H1 (cell line): ENCODE data around the gene LAMA3. TPM values are rescaled to one million over a fixed set of nuclear protein-coding genes. Genes with fewer than 3 reads are reported as not detected.

ENCODE experiments used
- CTCF ChIA-PET: fragments of 300-600 bp; sonication (Branson Sonifier 250); formaldehyde crosslinking; loops from one replicate; lab custom pipeline; 2021; ENCODE audit not compliant: partially characterized antibody; lab: Charles Lee
- POLR2A ChIA-PET: fragments of 300-600 bp; sonication (Branson Sonifier 250); formaldehyde crosslinking; loops from one replicate; lab custom pipeline; 2021; ENCODE audit warnings: inconsistent platforms; ENCODE audit not compliant: partially characterized antibody; lab: Charles Lee
- DNase-seq, 2 experiments: peaks; one replicate each; pipeline versions ENCODE4 v3.0.0 to v3.0.0-alpha.2; 2010 to 2022; ENCODE audit warnings: low spot score in 2 of 2, low read depth in 1 of 2, mixed read lengths in 1 of 2
- FAIRE-seq: peaks from 2 replicates; lab custom pipeline; 2011; peaks lifted over from hg19 to GRCh38; lab: Jason Lieb, UNC
- H2AFZ ChIP-seq: 2 replicates; pipeline ENCODE4 v1.8.1; 2012; ENCODE audit warnings: low read length, inconsistent platforms
- H2AK5ac ChIP-seq: 2 replicates; pipeline ENCODE4 v1.6.1; 2013; ENCODE audit warnings: low read depth, low read length
- H2BK120ac ChIP-seq: replicated peaks from 2 replicates; pipeline ENCODE3; 2013; ENCODE audit warnings: low read depth, low read length, inconsistent platforms
- H2BK12ac ChIP-seq: 2 replicates; pipeline ENCODE4 v1.6.1; 2013; ENCODE audit warnings: low read depth, low read length
- H2BK15ac ChIP-seq: 2 replicates; pipeline ENCODE4 v1.6.1; 2013; ENCODE audit warnings: low read length
- H2BK20ac ChIP-seq: 2 replicates; pipeline ENCODE4 v1.6.1; 2013; ENCODE audit warnings: low read length
- H2BK5ac ChIP-seq: 2 replicates; pipeline ENCODE4 v1.6.1; 2013; ENCODE audit warnings: low read depth, low read length
- H3K14ac ChIP-seq: 2 replicates; pipeline ENCODE4 v1.6.1; 2013; ENCODE audit warnings: inconsistent platforms; ENCODE audit not compliant: insufficient read length
- H3K18ac ChIP-seq: 2 replicates; pipeline ENCODE4 v1.6.1; 2013; ENCODE audit warnings: low read length; ENCODE audit errors: extremely low read depth
- H3K23ac ChIP-seq: 2 replicates; pipeline ENCODE4 v1.6.1; 2013; ENCODE audit warnings: inconsistent platforms; ENCODE audit not compliant: insufficient read length
- H3K23me2 ChIP-seq: 2 replicates; pipeline ENCODE4 v1.6.1; 2013; ENCODE audit warnings: low read depth, low read length
- H3K27ac ChIP-seq: 2 replicates; pipeline ENCODE4 v1.6.1; 2011; ENCODE audit warnings: low read depth, low read length, inconsistent platforms
- H3K27me3 ChIP-seq, 4 experiments: replicated peaks in 1 of 4; 1 replicate in 1 of 4; 2 replicates in 3 of 4; pipeline versions ENCODE4 v1.6.1 to v1.8.1; 2011 to 2013; ENCODE audit warnings: low read length in 3 of 4, mild to moderate bottlenecking in 3 of 4, inconsistent platforms in 2 of 4, mixed read lengths in 2 of 4, moderate library complexity in 1 of 4; ENCODE audit not compliant: control insufficient read depth in 3 of 4, insufficient read depth in 3 of 4; ENCODE audit errors: extremely low read depth in 1 of 4
- H3K36me3 ChIP-seq, 4 experiments: 2 replicates each; pipeline versions ENCODE4 v1.6.1 to v1.8.1; 2011 to 2013; ENCODE audit warnings: mild to moderate bottlenecking in 4 of 4, low read length in 3 of 4, moderate library complexity in 2 of 4, control low read depth in 1 of 4, inconsistent platforms in 1 of 4; ENCODE audit not compliant: insufficient read depth in 4 of 4, control insufficient read depth in 2 of 4
- H3K4ac ChIP-seq: replicated peaks from 2 replicates; pipeline ENCODE3; 2013; ENCODE audit warnings: low read length, low read depth, mixed read lengths, inconsistent platforms; ENCODE audit not compliant: insufficient read length
- H3K4me1 ChIP-seq, 4 experiments: replicated peaks in 1 of 4; 1 replicate in 1 of 4; 2 replicates in 3 of 4; pipeline versions ENCODE4 v1.6.1 to v1.8.1; 2011 to 2013; ENCODE audit warnings: low read length in 3 of 4, inconsistent platforms in 2 of 4, mixed read lengths in 1 of 4; ENCODE audit not compliant: insufficient read depth in 4 of 4, control insufficient read depth in 3 of 4
- H3K4me2 ChIP-seq, 2 experiments: 2 replicates each; pipeline versions ENCODE4 v1.6.1 to v1.8.1; 2011 to 2013; ENCODE audit warnings: low read depth in 2 of 2, low read length in 2 of 2, control low read depth in 1 of 2, inconsistent platforms in 1 of 2, mild to moderate bottlenecking in 1 of 2; ENCODE audit not compliant: insufficient read depth in 1 of 2
- H3K4me3 ChIP-seq, 4 experiments: fragments of 200-600, 300-600 bp in 1 of 4; sonication (generic), shearing (Covaris generic), sonication (Bioruptor Twin) in 1 of 4; 2 replicates each; pipeline versions ENCODE4 v1.5.1 to v1.8.1; 2011 to 2016; ENCODE audit warnings: low read length in 4 of 4, low read depth in 3 of 4, control low read depth in 2 of 4, inconsistent platforms in 2 of 4, mild to moderate bottlenecking in 2 of 4, mixed read lengths in 1 of 4, moderate library complexity in 1 of 4; ENCODE audit not compliant: insufficient read depth in 2 of 4; ENCODE audit errors: extremely low read depth in 1 of 4
- H3K56ac ChIP-seq: replicated peaks from 2 replicates; pipeline ENCODE3; 2013; ENCODE audit warnings: low read depth, mild to moderate bottlenecking, mixed read lengths, low read length, inconsistent platforms; ENCODE audit not compliant: insufficient read length
- H3K79me1 ChIP-seq: 2 replicates; pipeline ENCODE4 v1.6.1; 2013; ENCODE audit warnings: low read depth, low read length, control low read depth
- H3K79me2 ChIP-seq, 2 experiments: 2 replicates each; pipeline versions ENCODE4 v1.6.1 to v1.8.1; 2012 to 2013; ENCODE audit warnings: low read length in 2 of 2, mild to moderate bottlenecking in 2 of 2, inconsistent platforms in 1 of 2; ENCODE audit not compliant: insufficient read depth in 2 of 2, control insufficient read depth in 1 of 2
- H3K9ac ChIP-seq, 4 experiments: replicated peaks in 1 of 4; 1 replicate in 1 of 4; 2 replicates in 3 of 4; pipeline versions ENCODE4 v1.6.1 to v1.8.1; 2011 to 2013; ENCODE audit warnings: low read depth in 3 of 4, low read length in 3 of 4, control low read depth in 2 of 4, mild to moderate bottlenecking in 2 of 4, moderate library complexity in 2 of 4, inconsistent platforms in 1 of 4; ENCODE audit errors: extremely low read depth in 1 of 4
- H3K9me3 ChIP-seq, 2 experiments: 2 replicates each; pipeline versions ENCODE4 v1.6.1 to v1.8.1; 2012 to 2013; ENCODE audit warnings: mild to moderate bottlenecking in 2 of 2, moderate library complexity in 2 of 2, control low read depth in 1 of 2, inconsistent platforms in 1 of 2, low read depth in 1 of 2, low read length in 1 of 2, mixed read lengths in 1 of 2; ENCODE audit not compliant: insufficient read depth in 2 of 2
- H4K20me1 ChIP-seq, 2 experiments: replicated peaks in 1 of 2; 2 replicates each; pipeline versions ENCODE3 to v1.8.1; 2011 to 2013; ENCODE audit warnings: inconsistent platforms in 2 of 2, low read length in 2 of 2, mild to moderate bottlenecking in 1 of 2; ENCODE audit not compliant: insufficient read depth in 2 of 2, control insufficient read depth in 1 of 2
- H4K5ac ChIP-seq: 2 replicates; pipeline ENCODE4 v1.6.1; 2013; ENCODE audit warnings: low read length, low read depth, mixed read lengths, inconsistent platforms; ENCODE audit not compliant: insufficient read length
- H4K8ac ChIP-seq: 2 replicates; pipeline ENCODE4 v1.8.0; 2013; ENCODE audit warnings: mild to moderate bottlenecking, moderate library complexity, low read length, inconsistent platforms; ENCODE audit not compliant: insufficient read depth; ENCODE audit errors: extremely low read depth
- H4K91ac ChIP-seq: replicated peaks from 2 replicates; pipeline ENCODE3; 2013; ENCODE audit warnings: low read length, mixed read lengths, inconsistent platforms; ENCODE audit not compliant: insufficient read length
- ASH2L ChIP-seq: fragments of 200-600, 300-600 bp; sonication (generic); IDR thresholded peaks from one replicate; pipeline ENCODE4 v1.7.1; 2017; ENCODE audit warnings: low read length
- BCL11A ChIP-seq, 2 experiments: IDR thresholded peaks; one replicate each; pipeline ENCODE4 v1.6.1; 2011; ENCODE audit warnings: low read depth in 2 of 2, low read length in 2 of 2, mild to moderate bottlenecking in 2 of 2
- CBX8 ChIP-seq: fragments of 300-800, 300-1000 bp; sonication (generic); IDR thresholded peaks from 2 replicates; pipeline ENCODE4 v1.7.1; 2016; ENCODE audit warnings: low read depth, low read length, borderline replicate concordance
- CHD1 ChIP-seq: IDR thresholded peaks from 2 replicates; pipeline ENCODE4 v1.6.1; 2012; ENCODE audit warnings: low read depth, low read length, improper control_type of control experiment
- CHD2 ChIP-seq: IDR thresholded peaks from 2 replicates; pipeline ENCODE4 v1.6.1; 2012; ENCODE audit warnings: low read length, improper control_type of control experiment
- HDAC2 ChIP-seq, 2 experiments: fragments of 300-600 bp in 1 of 2; sonication (generic) in 1 of 2; IDR thresholded peaks; 2 replicates each; pipeline ENCODE4 v1.6.1; 2011 to 2012; ENCODE audit warnings: low read depth in 2 of 2, low read length in 2 of 2, mild to moderate bottlenecking in 2 of 2, moderate library complexity in 2 of 2, borderline replicate concordance in 1 of 2, inconsistent platforms in 1 of 2
- HDAC6 ChIP-seq: IDR thresholded peaks from one replicate; pipeline ENCODE4 v1.7.1; 2012; ENCODE audit warnings: low read depth, mild to moderate bottlenecking, inconsistent platforms, low read length, moderate library complexity
- KDM4A ChIP-seq: IDR thresholded peaks from one replicate; pipeline ENCODE4 v1.7.1; 2012; ENCODE audit warnings: low read depth, mild to moderate bottlenecking, moderate library complexity, low read length, inconsistent platforms; ENCODE audit not compliant: severe bottlenecking
- NRF1 ChIP-seq: IDR thresholded peaks from 2 replicates; pipeline ENCODE4 v1.6.1; 2011; ENCODE audit warnings: mild to moderate bottlenecking, low read depth, low read length, improper control_type of control experiment
- RNF2 ChIP-seq: fragments of 200-900, 300-1000 bp; sonication (generic); IDR thresholded peaks from 2 replicates; pipeline ENCODE4 v1.7.1; 2016; ENCODE audit warnings: borderline replicate concordance, low read depth, mild to moderate bottlenecking, antibody characterized with exemption, low read length; ENCODE audit not compliant: poor library complexity, severe bottlenecking; ENCODE audit errors: missing control alignments
- SIN3A ChIP-seq, 2 experiments: IDR thresholded peaks in 1 of 2; conservative IDR thresholded peaks in 1 of 2; 2 replicates each; pipeline ENCODE4 v1.6.1; 2011 to 2012; ENCODE audit warnings: low read length in 2 of 2, improper control_type of control experiment in 1 of 2, low read depth in 1 of 2, mild to moderate bottlenecking in 1 of 2
- SP1 ChIP-seq: IDR thresholded peaks from 2 replicates; pipeline ENCODE4 v1.6.1; 2011; ENCODE audit warnings: low read depth, low read length
- SRF ChIP-seq: IDR thresholded peaks from 2 replicates; pipeline ENCODE4 v1.6.1; 2011; ENCODE audit warnings: mild to moderate bottlenecking, low read depth, low read length, moderate library complexity
- TCF12 ChIP-seq: IDR thresholded peaks from 2 replicates; pipeline ENCODE4 v1.6.1; 2011; ENCODE audit warnings: low read depth, mild to moderate bottlenecking, low read length
- WGBS, 2 experiments: shearing (Covaris generic) in 1 of 2; methylation state at CpG; one replicate each; pipeline versions ENCODE4 v1.1.6 to v1.1.7; 2013 to 2015; ENCODE audit warnings: low lambda C conversion rate in 2 of 2, mixed read lengths in 2 of 2, inconsistent platforms in 1 of 2, low coverage in 1 of 2, missing lambda C conversion rate in 1 of 2; ENCODE audit not compliant: insufficient replicate concordance in 2 of 2, insufficient coverage in 1 of 2, insufficient read length in 1 of 2; ENCODE audit errors: extremely low coverage in 1 of 2, missing lambda C conversion rate in 1 of 2; 5-methylcytosine and 5-hydroxymethylcytosine counted together
- polyA plus RNA-seq, 7 experiments: library from polyadenylated mRNA; depleted of rRNA in 3 of 7; stranded (reverse) in 5 of 7; unstranded in 2 of 7; fragments of >200 nt in 5 of 7; fragments of 200-250 nt in 2 of 7; gene quantifications; 1 replicate in 5 of 7; 2 replicates in 1 of 7; 4 replicates in 1 of 7; pipeline versions ENCODE4 v1.2.1 to v1.2.3, GENCODE V29; 2011 to 2013; ENCODE audit warnings: missing spikeins in 2 of 7, mixed read lengths in 2 of 7
- total RNA-seq: library from RNA; stranded (reverse); fragmentation: NEBNext Ultra II Directional; extraction: Animal tissue kit (Norgen Biotek cat#: 25700); gene quantifications from 2 replicates; pipeline ENCODE4 v1.2.1, GENCODE V29; 2021

LAMA3 gene
- total and polyA plus RNA-seq, 2 of the 8 experiments (the other 6 are each of a cell fraction or from before 2014, with no cell fraction given), result 0.76 to 5.0 TPM

DNA sequence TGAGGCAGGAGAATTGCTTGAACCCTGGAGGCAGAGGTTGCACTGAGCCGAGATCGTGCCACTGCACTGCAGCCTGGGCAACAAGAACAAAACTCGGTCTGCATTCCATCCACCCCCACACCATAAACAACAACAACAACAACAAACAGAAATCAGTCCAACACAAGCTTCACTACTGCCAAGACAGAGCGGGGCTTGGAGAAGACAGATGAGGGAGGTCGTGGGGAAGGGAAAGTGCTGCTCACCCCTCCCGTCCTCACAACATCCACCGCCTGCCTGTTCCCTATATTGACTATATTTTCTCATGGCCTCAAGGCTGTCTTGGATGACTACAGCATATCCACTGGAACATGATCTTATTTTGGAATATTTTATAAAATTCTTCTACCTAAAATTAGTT is 187.7 kb downstream of the LAMA3 start:
- H3K56ac ChIP-seq, result no peak overlapping the region
- no peak overlapping the region for H3K18ac ChIP-seq
- no peak overlapping the region for H4K5ac ChIP-seq
- no peak overlapping the region for H2AK5ac ChIP-seq
- H3K79me2 ChIP-seq, result no peaks in the 10 kb centered on the region
- no peak overlapping the region for H2BK5ac ChIP-seq
- 87% methylated on average over 7 of the region's 7 CpGs; no CpG with 5 or more reads in 1 of the 2 experiments for WGBS, 2 experiments
- no peak overlapping the region for H4K91ac ChIP-seq
- no peaks in the 10 kb centered on the region; the same call in 1 of the 2 replicates for H3K23me2 ChIP-seq
- POLR2A ChIA-PET, result no interaction called here
- H2BK15ac ChIP-seq, result no peak overlapping the region
- H3K4me1 ChIP-seq, result peaks cover 0 to 4% (median 3%) of the 10 kb centered on the region in 4 experiments; a peak in 4 of 7 replicates
- no peak overlapping the region for H3K9ac ChIP-seq
- H3K4ac ChIP-seq, result no peak overlapping the region
- no peaks in the 10 kb centered on the region for H3K79me1 ChIP-seq
- H3K9me3 ChIP-seq, result no peaks in the 10 kb centered on the region
- no peak overlapping the region for H3K23ac ChIP-seq
- H3K4me3 ChIP-seq, result no peak overlapping the region
- DNase-seq (no peak), FAIRE-seq (no peak)
- no peaks in the 10 kb centered on the region for H3K27me3 ChIP-seq
- H2AFZ ChIP-seq, result no peak overlapping the region
- H2BK120ac ChIP-seq, result no peak overlapping the region
- H2BK12ac ChIP-seq, result peak overlapping the region; percentile 69; the same call in 1 of the 2 replicates
- no peak overlapping the region for H3K4me2 ChIP-seq
- no peak overlapping the region for H3K27ac ChIP-seq
- CTCF ChIA-PET, result interaction anchor here (1.5 kb wide), 1 partner anchor 17 kb away, joined by 4 read pairs; no protein-coding TSS in a partner anchor
- H3K14ac ChIP-seq, result no peak overlapping the region
- H2BK20ac ChIP-seq, result no peak overlapping the region
- no peak overlapping the region for H4K8ac ChIP-seq
- TF ChIP-seq NRF1 (no peak), CHD1 (no peak), TCF12 (no peak), HDAC6 (no peak), SIN3A (conservative IDR thresholded peaks at IDR 0.05 in 1 of 2, IDR thresholded peaks at IDR 0.05 in 1 of 2; ENCODE audit: low read depth in 1 of 2, low read length in 2 of 2) (no peak), SRF (no peak), KDM4A (no peak), HDAC2 (IDR thresholded peaks at IDR 0.05; ENCODE audit: borderline replicate concordance in 1 of 2, low read depth in 2 of 2, low read length in 2 of 2) (no peak), CBX8 (no peak), ASH2L (no peak), RNF2 (no peak), BCL11A (IDR thresholded peaks at IDR 0.05; ENCODE audit: low read depth in 2 of 2, low read length in 2 of 2) (no peak), SP1 (no peak), CHD2 (no peak)
- no peaks in the 10 kb centered on the region for H4K20me1 ChIP-seq
- H3K36me3 ChIP-seq, result no peaks in the 10 kb centered on the region
